Natural killer cell (primary cell): ENCODE results near the gene TTC28. TPM values are rescaled to one million over a fixed set of nuclear protein-coding genes. Genes with fewer than 3 reads are reported as not detected.

Source experiments
- ATAC-seq, 3 donors: fragments of 150-1000 bp in 2 of 3; fragments of 200-7000 bp in 1 of 3; cut with Tn5 transposase; 1 replicate in 1 of 3; 2 replicates in 2 of 3; pipeline ENCODE4 v1.10.0; 2021; ENCODE audit warnings: mild to moderate bottlenecking in 2 of 3, moderate library complexity in 2 of 3
- DNase-seq, 2 donors: peaks; one replicate each; pipeline versions ENCODE4 v3.0.0 to v3.0.0-alpha.2; 2013 to 2021; ENCODE audit warnings: mixed read lengths in 1 of 2
- H3K27ac ChIP-seq: one replicate; pipeline ENCODE4 v1.5.1; 2013; ENCODE audit warnings: mild to moderate bottlenecking, low read length
- H3K27me3 ChIP-seq: one replicate; pipeline ENCODE4 v1.6.1; 2013; ENCODE audit warnings: low read length; ENCODE audit not compliant: control insufficient read depth, insufficient read depth
- H3K36me3 ChIP-seq: one replicate; pipeline ENCODE4 v1.6.1; 2013; ENCODE audit warnings: low read length; ENCODE audit not compliant: control insufficient read depth, insufficient read depth
- H3K4me1 ChIP-seq: one replicate; pipeline ENCODE4 v1.6.1; 2013; ENCODE audit warnings: low read length; ENCODE audit not compliant: control insufficient read depth, insufficient read depth
- H3K4me3 ChIP-seq: one replicate; pipeline ENCODE4 v1.5.1; 2013; ENCODE audit warnings: low read length
- H3K9me3 ChIP-seq: one replicate; pipeline ENCODE4 v1.6.1; 2013; ENCODE audit warnings: low read length; ENCODE audit not compliant: control insufficient read depth, insufficient read depth
- H3K27ac Mint-ChIP-seq, 2 donors: one replicate each; pipeline ENCODE4 v1.8.0; 2022; ENCODE audit warnings: mild to moderate bottlenecking in 2 of 2, mixed read lengths in 2 of 2, moderate library complexity in 1 of 2
- H3K27me3 Mint-ChIP-seq, 2 donors: one replicate each; pipeline ENCODE4 v1.8.0; 2022; ENCODE audit warnings: low read depth in 2 of 2, mixed read lengths in 2 of 2
- H3K36me3 Mint-ChIP-seq: one replicate; pipeline ENCODE4 v1.8.0; 2022; ENCODE audit warnings: mixed read lengths
- H3K4me1 Mint-ChIP-seq, 2 donors: one replicate each; pipeline ENCODE4 v1.8.0; 2022; ENCODE audit warnings: mixed read lengths in 2 of 2
- H3K4me3 Mint-ChIP-seq: one replicate; pipeline ENCODE4 v1.8.0; 2022; ENCODE audit warnings: mild to moderate bottlenecking, moderate library complexity, mixed read lengths
- H3K9me3 Mint-ChIP-seq, 2 donors: one replicate each; pipeline ENCODE4 v1.8.0; 2022; ENCODE audit warnings: mixed read lengths in 2 of 2
- CTCF ChIP-seq: fragments of 200-600 bp; IDR thresholded peaks from one replicate; pipeline ENCODE4 v1.8.0; 2022; ENCODE audit warnings: antibody characterized with exemption
- WGBS: methylation state at CpG from one replicate; pipeline ENCODE4 v1.1.7; 2013; ENCODE audit warnings: missing lambda C conversion rate; ENCODE audit not compliant: insufficient coverage; 5-methylcytosine and 5-hydroxymethylcytosine counted together
- intact Hi-C: fragments of 100-400 bp; cut with micrococcal nuclease; formaldehyde crosslinking; loops from one replicate; pipeline ENCODE4 v1.14.2; 2022
- total RNA-seq, 4 donors: library from RNA; stranded (reverse); fragments of 120-200 nt in 1 of 4; gene quantifications; one replicate each; pipeline versions ENCODE4 v1.2.3 to v1.2.4, GENCODE V29; 2013 to 2022

Gene TTC28
- total RNA-seq, 3 donors from 2014 or later (not counting 1 experiment from before 2014, with no cell fraction given): 4.1 to 10.0 (median 8.6) TPM

GRCh38 chr22:28348613-28349609 lies 330.7 kb downstream of the TTC28 start:
- Mint-ChIP-seq H3K4me1 (no peaks in the 10 kb centered on the region), H3K4me3 (no peak overlapping the region), H3K36me3 (no peaks in the 10 kb centered on the region), H3K27me3 (peaks cover 4 to 29% of the 10 kb centered on the region in 2 donors), H3K9me3 (no peaks in the 10 kb centered on the region), H3K27ac (no peak overlapping the region)
- Histone ChIP-seq H3K27me3 (no peaks in the 10 kb centered on the region), H3K4me1 (no peaks in the 10 kb centered on the region), H3K9me3 (no peaks in the 10 kb centered on the region), H3K27ac (no peak overlapping the region), H3K36me3 (no peaks in the 10 kb centered on the region), H3K4me3 (no peak overlapping the region)
- ATAC-seq: no peak
- WGBS: 59% methylated on average over 5 of the region's 5 CpGs
- intact Hi-C loops: no loop called here
- TF ChIP-seq CTCF: no peak
- no peak for DNase-seq

GRCh38 chr22:28346308-28346707 lies 333.3 kb downstream of the TTC28 start:
- no peak for DNase-seq
- Mint-ChIP-seq H3K9me3 (no peaks in the 10 kb centered on the region), H3K27me3 (peaks cover 3 to 4% of the 10 kb centered on the region in 2 donors), H3K4me1 (no peaks in the 10 kb centered on the region), H3K27ac (no peak overlapping the region), H3K4me3 (no peak overlapping the region), H3K36me3 (no peaks in the 10 kb centered on the region)
- Histone ChIP-seq H3K36me3 (no peaks in the 10 kb centered on the region), H3K27ac (no peak overlapping the region), H3K4me3 (no peak overlapping the region), H3K9me3 (no peaks in the 10 kb centered on the region), H3K4me1 (no peaks in the 10 kb centered on the region), H3K27me3 (no peaks in the 10 kb centered on the region)
- no peak for ATAC-seq
- no peak for TF ChIP-seq CTCF
- WGBS: 86% methylated on average over 2 of the region's 2 CpGs
- intact Hi-C loops: no loop called here

GRCh38 chr22:28344918-28345703 lies 334.5 kb downstream of the TTC28 start:
- TF ChIP-seq CTCF: no peak
- Mint-ChIP-seq H3K36me3 (no peaks in the 10 kb centered on the region), H3K4me3 (no peak overlapping the region), H3K27ac (no peak overlapping the region), H3K4me1 (no peaks in the 10 kb centered on the region), H3K9me3 (no peaks in the 10 kb centered on the region), H3K27me3 (peaks cover 0 to 4% of the 10 kb centered on the region in 2 donors)
- no peaks in the 10 kb centered on the region for H3K9me3 ChIP-seq
- WGBS: 85% methylated on average over 6 of the region's 7 CpGs
- H3K27me3 ChIP-seq: no peaks in the 10 kb centered on the region
- ATAC-seq (no peak), DNase-seq (no peak)
- no peak overlapping the region for H3K4me3 ChIP-seq
- intact Hi-C loops: no loop called here
- H3K36me3 ChIP-seq: no peaks in the 10 kb centered on the region
- no peak overlapping the region for H3K27ac ChIP-seq
- H3K4me1 ChIP-seq: no peaks in the 10 kb centered on the region
